Prostate gland (tissue), 2 donors: ENCODE measurements around the gene OR6C65. TPM values are rescaled to one million over a fixed set of nuclear protein-coding genes. Genes with fewer than 3 reads are reported as not detected.

Experiments used
- DNase-seq: peaks from one replicate; pipeline ENCODE4 v3.0.0-alpha.2; 2019; ENCODE audit warnings: low spot score
- H3K27ac ChIP-seq, 2 donors: fragments of 200-600 bp; sonication (generic); 2 replicates each; pipeline ENCODE4 v1.5.1; 2017 to 2019
- H3K27me3 ChIP-seq: fragments of 200-600 bp; sonication (generic); replicated peaks from 2 replicates; pipeline ENCODE4 v1.5.1; 2019; ENCODE audit not compliant: insufficient read depth
- H3K36me3 ChIP-seq, 2 donors: fragments of 200-600 bp; sonication (generic); 1 replicate in 1 of 2; 2 replicates in 1 of 2; pipeline versions ENCODE4 v1.5.1 to v1.8.1; 2017 to 2019
- H3K4me1 ChIP-seq: fragments of 200-600 bp; sonication (generic); replicated peaks from 2 replicates; pipeline ENCODE4 v1.5.1; 2019
- H3K4me3 ChIP-seq, 2 donors: fragments of 200-600 bp; sonication (generic); 2 replicates each; pipeline ENCODE4 v1.5.1; 2017 to 2019
- H3K9me3 ChIP-seq: fragments of 200-600 bp; sonication (generic); 2 replicates; pipeline ENCODE4 v1.5.1; 2017
- CTCF ChIP-seq, 4 experiments: fragments of 200-600 bp in 2 of 4; fragments of 450-650 bp in 2 of 4; sonication (generic) in 2 of 4; IDR thresholded peaks; 1 replicate in 3 of 4; 2 replicates in 1 of 4; pipeline ENCODE4 v1.5.1; 2016 to 2019; ENCODE audit warnings: antibody characterized with exemption in 4 of 4, mild to moderate bottlenecking in 2 of 4, moderate library complexity in 2 of 4
- POLR2A ChIP-seq: fragments of 450-650 bp; IDR thresholded peaks from one replicate; pipeline ENCODE4 v1.6.1; 2016; ENCODE audit warnings: antibody characterized with exemption, mild to moderate bottlenecking
- POLR2AphosphoS5 ChIP-seq: sonication (generic); formaldehyde crosslinking; IDR thresholded peaks from one replicate; pipeline ENCODE4 v1.6.1; 2017; ENCODE audit warnings: antibody characterized with exemption
- WGBS: methylation state at CpG from one replicate; pipeline ENCODE4 v1.1.5; 2018; 5-methylcytosine and 5-hydroxymethylcytosine counted together
- intact Hi-C: fragments of 100-400 bp; cut with DNase I; formaldehyde crosslinking; loops from one replicate; pipeline ENCODE4 v1.14.2; 2022
- total RNA-seq, 2 donors: library from RNA; depleted of rRNA; stranded (reverse); fragments of >200 nt; gene quantifications; one replicate each; pipeline ENCODE4 v1.1.0, GENCODE V29; 2016

Gene OR6C65
- total RNA-seq, 2 donors from 2014 or later: not detected

- intact Hi-C loops: no loop called here
Observed at GRCh38 chr12:55443776-55444175, 43.4 kb downstream of the OR6C65 start, which contains the start of gene OR6C2. Gene OR6C2 (plus strand): TSS chr12:55444076. CDS start chr12:55452214, 8,138 bp downstream.

GRCh38 chr12:55445357-55445756, 45.0 kb downstream of the OR6C65 start:
- no peak for DNase-seq
- H3K4me3 ChIP-seq: no peak overlapping the region
- H3K27ac ChIP-seq: no peak overlapping the region
- no peak for TF ChIP-seq POLR2AphosphoS5
- TF ChIP-seq CTCF (IDR thresholded peaks at IDR 0.05): no peak
- H3K9me3 ChIP-seq: no peaks in the 10 kb centered on the region
- intact Hi-C loops: no loop called here
- 97% methylated on average over 1 of the region's 1 CpG for WGBS
- H3K36me3 ChIP-seq: no peaks in the 10 kb centered on the region
- H3K27me3 ChIP-seq: no peaks in the 10 kb centered on the region
- H3K4me1 ChIP-seq: no peaks in the 10 kb centered on the region

More at GRCh38 chr12:55443776-55444175, 43.4 kb downstream of the OR6C65 start, which contains the start of gene OR6C2:
- TF ChIP-seq CTCF (IDR thresholded peaks at IDR 0.05): no peak
- TF ChIP-seq POLR2A: no peak
- no peak for TF ChIP-seq POLR2AphosphoS5
- Histone ChIP-seq H3K9me3 (no peaks in the 10 kb centered on the region), H3K36me3 (no peaks in the 10 kb centered on the region), H3K4me3 (no peak within 1 kb of the TSS), H3K27ac (no peak within 1 kb of the TSS), H3K4me1 (no peaks in the 10 kb centered on the region), H3K27me3 (no peaks in the 10 kb centered on the region)
- no peak for DNase-seq
- 35% methylated on average over 2 of the region's 2 CpGs for WGBS

GRCh38 chr12:55446326-55446725, 46.0 kb downstream of the OR6C65 start:
- Histone ChIP-seq H3K9me3 (no peaks in the 10 kb centered on the region), H3K4me3 (no peak overlapping the region), H3K27me3 (no peaks in the 10 kb centered on the region), H3K27ac (no peak overlapping the region), H3K4me1 (no peaks in the 10 kb centered on the region), H3K36me3 (no peaks in the 10 kb centered on the region)
- TF ChIP-seq CTCF (IDR thresholded peaks at IDR 0.05) (no peak), POLR2A (no peak), POLR2AphosphoS5 (no peak)
- intact Hi-C loops: no loop called here
- no peak for DNase-seq
- 79% methylated on average over 5 of the region's 5 CpGs for WGBS

- no peaks in the 10 kb centered on the region for H3K4me1 ChIP-seq
- H3K4me3 ChIP-seq: no peak overlapping the region
- no peaks in the 10 kb centered on the region for H3K27me3 ChIP-seq
- no peak for DNase-seq
- TF ChIP-seq POLR2A: no peak
- no peak for TF ChIP-seq POLR2AphosphoS5
- no peak for TF ChIP-seq CTCF (IDR thresholded peaks at IDR 0.05)
- H3K9me3 ChIP-seq: no peaks in the 10 kb centered on the region
- no peak overlapping the region for H3K27ac ChIP-seq
- H3K36me3 ChIP-seq: no peaks in the 10 kb centered on the region
- intact Hi-C loops: no loop called here
Observed at GRCh38 chr12:55448825-55449224, 48.5 kb downstream of the OR6C65 start.

Other genes starting within 250 kb of the OR6C65 start
- not detected for gene OR10A7, start 179.5 kb upstream of the OR6C65 start, total RNA-seq
- not detected for gene OR6C74, start 155.9 kb upstream of the OR6C65 start, total RNA-seq
- not detected for gene OR6C6, start 104.0 kb upstream of the OR6C65 start, total RNA-seq
- not detected for gene OR6C1, start 86.2 kb upstream of the OR6C65 start, total RNA-seq
- gene OR6C3, start 69.8 kb upstream of the OR6C65 start, total RNA-seq: not detected
- not detected for gene OR6C75, start 37.6 kb upstream of the OR6C65 start, total RNA-seq
- not detected for gene OR6C76, start 25.7 kb downstream of the OR6C65 start, total RNA-seq
- not detected for gene OR6C2, start 43.5 kb downstream of the OR6C65 start, total RNA-seq
- not detected for gene OR6C70, start 69.6 kb downstream of the OR6C65 start, total RNA-seq
- gene OR6C68, start 91.8 kb downstream of the OR6C65 start, total RNA-seq: not detected
- gene OR6C4, start 149.1 kb downstream of the OR6C65 start, total RNA-seq: not detected
- not detected for gene OR2AP1, start 171.9 kb downstream of the OR6C65 start, total RNA-seq
- not detected for gene OR10P1, start 236.4 kb downstream of the OR6C65 start, total RNA-seq